WTC11 (cell line): Measurements from ENCODE around the gene VWA3A.

Source experiments
- AFF4 ChIP-seq: sonication (generic); formaldehyde crosslinking; IDR thresholded peaks from 2 replicates; pipeline ENCODE4 v1.8.1; 2023; ENCODE audit warnings: mild to moderate bottlenecking, missing genetic modification reagents, borderline replicate concordance
- CTCF ChIP-seq: fragments of 200-600 bp; IDR thresholded peaks from 2 replicates; pipeline ENCODE4 v1.8.0; 2022; ENCODE audit warnings: antibody characterized with exemption
- FOXP4 ChIP-seq: sonication (generic); formaldehyde crosslinking; IDR thresholded peaks from 2 replicates; pipeline ENCODE4 v1.8.0; 2022; ENCODE audit warnings: mild to moderate bottlenecking, missing genetic modification reagents
- JUN ChIP-seq: sonication (generic); formaldehyde crosslinking; IDR thresholded peaks from 2 replicates; pipeline ENCODE4 v1.8.0; 2023; ENCODE audit warnings: mild to moderate bottlenecking, missing genetic modification reagents
- MAX ChIP-seq: sonication (generic); formaldehyde crosslinking; IDR thresholded peaks from 2 replicates; pipeline ENCODE4 v1.8.0; 2022; ENCODE audit warnings: mild to moderate bottlenecking, missing genetic modification reagents
- NR2C2 ChIP-seq: sonication (generic); formaldehyde crosslinking; IDR thresholded peaks from 2 replicates; pipeline ENCODE4 v1.8.0; 2022; ENCODE audit warnings: mild to moderate bottlenecking, missing genetic modification reagents
- NR3C1 ChIP-seq: sonication (generic); formaldehyde crosslinking; conservative IDR thresholded peaks from 2 replicates; pipeline ENCODE4 v1.8.1; 2023; ENCODE audit warnings: low read depth, mild to moderate bottlenecking, missing genetic modification reagents
- USF2 ChIP-seq: sonication (generic); formaldehyde crosslinking; IDR thresholded peaks from 2 replicates; pipeline ENCODE4 v1.8.1; 2023; ENCODE audit warnings: mild to moderate bottlenecking, missing genetic modification reagents, moderate library complexity
- ZBTB43 ChIP-seq: sonication (generic); formaldehyde crosslinking; IDR thresholded peaks from 2 replicates; pipeline ENCODE4 v1.8.1; 2023; ENCODE audit warnings: mild to moderate bottlenecking, missing genetic modification reagents
- ZNF232 ChIP-seq: sonication (generic); formaldehyde crosslinking; IDR thresholded peaks from 2 replicates; pipeline ENCODE4 v1.8.0; 2022; ENCODE audit warnings: mild to moderate bottlenecking, missing genetic modification reagents
- ZSCAN18 ChIP-seq: fragments of 250-450 bp; sonication (Bioruptor Pico); IDR thresholded peaks from 2 replicates; pipeline ENCODE4 v2.1.2; 2022; ENCODE audit warnings: mild to moderate bottlenecking, moderate library complexity

- TF ChIP-seq ZNF232 = no peak
- no peak for TF ChIP-seq MAX (CRISPR knock-in tag)
- TF ChIP-seq NR2C2 (CRISPR knock-in tag) = no peak
- no peak for TF ChIP-seq NR3C1 (CRISPR knock-in tag)
- TF ChIP-seq USF2 (CRISPR knock-in tag) = no peak
- no peak for TF ChIP-seq CTCF
- TF ChIP-seq JUN = no peak
- TF ChIP-seq FOXP4 (CRISPR knock-in tag) = no peak
- no peak for TF ChIP-seq ZBTB43
- no peak for TF ChIP-seq AFF4
- no peak for TF ChIP-seq ZSCAN18 (CRISPR knock-in tag)
These were observed 111.8 kb downstream of the VWA3A start for GRCh38 chr16:22204091-22204655.
